Memory B cell (primary cell): Measurements from ENCODE around the gene S1PR1.
A peak's percentile ranks its signal among the peaks of the same experiment; 100 is the strongest.
"Not testable (repeated sequence)": the region's sequence is repeated elsewhere in the genome, so short reads cannot be mapped to it uniquely, and the experiment has no call there.

Source experiments
- ATAC-seq: fragments of 150-1000 bp; cut with Tn5 transposase; 2 replicates; pipeline ENCODE4 v1.10.0; 2021; ENCODE audit warnings: low read depth, mild to moderate bottlenecking, moderate library complexity
- DNase-seq, 2 donors: peaks; one replicate each; pipeline ENCODE4 v3.0.0; 2022; ENCODE audit warnings: low spot score in 2 of 2
- H3K27ac Mint-ChIP-seq: one replicate; pipeline ENCODE4 v1.8.0; 2022; ENCODE audit warnings: mild to moderate bottlenecking, moderate library complexity, mixed read lengths
- H3K27me3 Mint-ChIP-seq: one replicate; pipeline ENCODE4 v1.8.0; 2022; ENCODE audit warnings: mixed read lengths
- H3K36me3 Mint-ChIP-seq: one replicate; pipeline ENCODE4 v1.8.0; 2022; ENCODE audit warnings: mild to moderate bottlenecking, mixed read lengths
- H3K4me1 Mint-ChIP-seq: one replicate; pipeline ENCODE4 v1.8.0; 2022; ENCODE audit warnings: mixed read lengths
- H3K4me3 Mint-ChIP-seq: one replicate; pipeline ENCODE4 v1.8.0; 2022; ENCODE audit warnings: mild to moderate bottlenecking, moderate library complexity, mixed read lengths
- H3K9me3 Mint-ChIP-seq: one replicate; pipeline ENCODE4 v1.8.0; 2022; ENCODE audit warnings: mixed read lengths

S1PR1 gene

GRCh38 chr1:101206139-101206538 lies 30.7 kb upstream of the S1PR1 start:
- H3K36me3 Mint-ChIP-seq, H3K9me3 Mint-ChIP-seq, ATAC-seq, H3K27me3 Mint-ChIP-seq, DNase-seq, H3K4me1 Mint-ChIP-seq, H3K27ac Mint-ChIP-seq, H3K4me3 Mint-ChIP-seq: not testable (repeated sequence)

GRCh38 chr1:101207271-101207670 lies 29.5 kb upstream of the S1PR1 start:
- not testable (repeated sequence) for H3K9me3 Mint-ChIP-seq, H3K27me3 Mint-ChIP-seq, H3K27ac Mint-ChIP-seq, ATAC-seq, DNase-seq, H3K36me3 Mint-ChIP-seq, H3K4me3 Mint-ChIP-seq, H3K4me1 Mint-ChIP-seq

GRCh38 chr1:101207891-101208290 lies 28.9 kb upstream of the S1PR1 start:
- H3K9me3 Mint-ChIP-seq, result no peaks in the 10 kb centered on the region
- ATAC-seq (no peak), DNase-seq (no peak)
- H3K4me1 Mint-ChIP-seq, result no peaks in the 10 kb centered on the region
- H3K4me3 Mint-ChIP-seq, result no peak overlapping the region
- no peaks in the 10 kb centered on the region for H3K27me3 Mint-ChIP-seq
- no peak overlapping the region for H3K27ac Mint-ChIP-seq
- no peaks in the 10 kb centered on the region for H3K36me3 Mint-ChIP-seq

- ATAC-seq, result no peak
- peaks cover 2% of the 10 kb centered on the region for H3K36me3 Mint-ChIP-seq
- peaks cover 7% of the 10 kb centered on the region for H3K4me1 Mint-ChIP-seq
- H3K27me3 Mint-ChIP-seq, result peaks cover 2% of the 10 kb centered on the region
- H3K4me3 Mint-ChIP-seq, result no peak overlapping the region
- H3K27ac Mint-ChIP-seq, result no peak overlapping the region
- no peaks in the 10 kb centered on the region for H3K9me3 Mint-ChIP-seq
- no peak for DNase-seq
Measured at GRCh38 chr1:101215363-101216011, 21.3 kb upstream of the S1PR1 start.

GRCh38 chr1:101216623-101217022 lies 20.2 kb upstream of the S1PR1 start:
- DNase-seq (no peak), ATAC-seq (no peak)
- Mint-ChIP-seq H3K4me3 (no peak overlapping the region), H3K4me1 (peaks cover 16% of the 10 kb centered on the region), H3K9me3 (no peaks in the 10 kb centered on the region), H3K27ac (no peak overlapping the region), H3K36me3 (peaks cover 2% of the 10 kb centered on the region), H3K27me3 (peaks cover 2% of the 10 kb centered on the region)

- H3K27ac Mint-ChIP-seq, result no peak overlapping the region
Measured at GRCh38 chr1:101217148-101217547, 19.7 kb upstream of the S1PR1 start.

GRCh38 chr1:101218968-101219367 lies 17.9 kb upstream of the S1PR1 start:
- H3K4me1 Mint-ChIP-seq, result peaks cover 24% of the 10 kb centered on the region
- not testable (repeated sequence) for H3K4me3 Mint-ChIP-seq, ATAC-seq, DNase-seq, H3K36me3 Mint-ChIP-seq, H3K27me3 Mint-ChIP-seq, H3K9me3 Mint-ChIP-seq, H3K27ac Mint-ChIP-seq

More at GRCh38 chr1:101217148-101217547, 19.7 kb upstream of the S1PR1 start:
- peaks cover 2% of the 10 kb centered on the region for H3K36me3 Mint-ChIP-seq
- peaks cover 22% of the 10 kb centered on the region for H3K4me1 Mint-ChIP-seq
- DNase-seq, result no peak
- peaks cover 2% of the 10 kb centered on the region for H3K27me3 Mint-ChIP-seq
- H3K9me3 Mint-ChIP-seq, result no peaks in the 10 kb centered on the region
- no peak for ATAC-seq
- H3K4me3 Mint-ChIP-seq, result no peak overlapping the region

- H3K27ac Mint-ChIP-seq, result peak overlapping the region; percentile 86
- H3K27me3 Mint-ChIP-seq, result peaks cover 2% of the 10 kb centered on the region
- H3K4me1 Mint-ChIP-seq, result peaks cover 24% of the 10 kb centered on the region
- H3K9me3 Mint-ChIP-seq, result no peaks in the 10 kb centered on the region
- ATAC-seq, result no peak
- no peak overlapping the region for H3K4me3 Mint-ChIP-seq
- peaks cover 2% of the 10 kb centered on the region for H3K36me3 Mint-ChIP-seq
- no peak for DNase-seq
Measured at GRCh38 chr1:101219924-101220870, 16.6 kb upstream of the S1PR1 start.

GRCh38 chr1:101220906-101221305 lies 15.9 kb upstream of the S1PR1 start:
- H3K4me3 Mint-ChIP-seq, result no peak overlapping the region
- no peak for ATAC-seq

GRCh38 chr1:101221945-101222429 lies 14.8 kb upstream of the S1PR1 start:
- Mint-ChIP-seq H3K4me3 (peak overlapping the region; percentile 68), H3K4me1 (peaks cover 19% of the 10 kb centered on the region), H3K9me3 (no peaks in the 10 kb centered on the region), H3K27me3 (no peaks in the 10 kb centered on the region), H3K36me3 (no peaks in the 10 kb centered on the region), H3K27ac (peak overlapping the region; percentile 86)
- DNase-seq, result no peak
- ATAC-seq, result peak; percentile 96

More at GRCh38 chr1:101220906-101221305, 15.9 kb upstream of the S1PR1 start:
- Mint-ChIP-seq H3K27me3 (no peaks in the 10 kb centered on the region), H3K27ac (peak overlapping the region; percentile 86), H3K36me3 (no peaks in the 10 kb centered on the region), H3K9me3 (no peaks in the 10 kb centered on the region), H3K4me1 (peaks cover 20% of the 10 kb centered on the region)
- no peak for DNase-seq

GRCh38 chr1:101227837-101228236 lies 9.0 kb upstream of the S1PR1 start:
- no peak overlapping the region for H3K27ac Mint-ChIP-seq
- DNase-seq (no peak), ATAC-seq (no peak)
- no peak overlapping the region for H3K4me3 Mint-ChIP-seq
- H3K4me1 Mint-ChIP-seq, result peaks cover 5% of the 10 kb centered on the region
- H3K36me3 Mint-ChIP-seq, result peaks cover 2% of the 10 kb centered on the region
- no peaks in the 10 kb centered on the region for H3K27me3 Mint-ChIP-seq
- H3K9me3 Mint-ChIP-seq, result peaks cover 3% of the 10 kb centered on the region

GRCh38 chr1:101228424-101229134 lies 8.2 kb upstream of the S1PR1 start:
- H3K4me3 Mint-ChIP-seq, result no peak overlapping the region
- peaks cover 12% of the 10 kb centered on the region for H3K4me1 Mint-ChIP-seq
- peaks cover 3% of the 10 kb centered on the region for H3K9me3 Mint-ChIP-seq
- ATAC-seq (no peak), DNase-seq (no peak)
- H3K27ac Mint-ChIP-seq, result no peak overlapping the region
- no peaks in the 10 kb centered on the region for H3K27me3 Mint-ChIP-seq
- H3K36me3 Mint-ChIP-seq, result peaks cover 2% of the 10 kb centered on the region

GRCh38 chr1:101232182-101232581 lies 4.6 kb upstream of the S1PR1 start:
- H3K9me3 Mint-ChIP-seq, H3K36me3 Mint-ChIP-seq, ATAC-seq, H3K4me3 Mint-ChIP-seq, H3K27me3 Mint-ChIP-seq, DNase-seq, H3K27ac Mint-ChIP-seq: not testable (repeated sequence)
- H3K4me1 Mint-ChIP-seq, result peaks cover 25% of the 10 kb centered on the region

- H3K4me1 Mint-ChIP-seq, result peaks cover 25% of the 10 kb centered on the region
- no peaks in the 10 kb centered on the region for H3K27me3 Mint-ChIP-seq
- ATAC-seq (no peak), DNase-seq (no peak)
- peaks cover 3% of the 10 kb centered on the region for H3K9me3 Mint-ChIP-seq
- peak overlapping the region; percentile 18 for H3K27ac Mint-ChIP-seq
- peaks cover 3% of the 10 kb centered on the region for H3K36me3 Mint-ChIP-seq
- H3K4me3 Mint-ChIP-seq, result peak overlapping the region; percentile 24
Measured at GRCh38 chr1:101233495-101233894, 3.3 kb upstream of the S1PR1 start.
